Measurements from ENCODE around the gene DDR1.
A peak's percentile ranks its signal among the peaks of the same experiment; 100 is the strongest.
"Not testable (repeated sequence)": the region's sequence is repeated elsewhere in the genome, so short reads cannot be mapped to it uniquely, and the experiment has no call there.

Gene DDR1

DNA sequence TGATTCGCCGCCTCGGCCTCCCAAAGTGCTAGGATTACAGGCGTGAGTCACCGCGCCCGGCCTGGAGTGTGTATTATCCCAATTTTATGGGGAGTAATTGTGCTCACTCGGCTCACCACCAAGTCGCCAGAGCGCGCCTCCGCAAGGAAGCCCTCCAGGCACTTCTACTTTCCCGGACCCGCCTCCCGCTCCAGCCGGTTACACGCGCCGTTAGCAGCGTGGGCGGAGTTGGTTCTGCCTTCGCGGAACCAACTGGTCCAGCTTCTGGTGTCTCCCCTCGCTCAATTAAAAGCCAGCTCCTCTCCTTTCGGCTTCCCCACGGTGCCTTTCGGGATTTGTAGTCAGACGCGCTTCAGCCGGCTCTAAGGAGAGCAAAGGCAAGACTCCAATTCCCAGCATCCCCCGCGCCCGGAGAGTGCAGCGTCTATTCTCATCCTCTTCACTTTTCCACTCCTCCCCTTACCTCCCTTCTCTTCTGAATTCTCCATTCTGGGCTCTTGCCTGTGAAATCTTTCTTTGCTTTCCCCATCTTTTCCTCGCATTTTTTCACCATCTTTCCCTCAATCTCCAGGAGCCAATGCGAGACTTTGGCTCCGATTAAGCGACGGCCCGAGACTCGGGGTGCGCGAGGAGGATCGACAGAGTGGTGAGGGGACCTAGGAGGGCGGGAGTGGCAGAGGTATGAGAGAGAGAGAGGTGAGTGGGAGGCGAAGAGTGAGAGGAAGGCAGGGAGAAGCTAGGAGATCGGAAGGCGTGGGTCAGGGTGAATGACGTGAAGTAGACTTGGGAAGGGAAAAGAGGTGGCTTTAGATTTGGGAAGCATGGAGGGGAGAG is 23.7 kb downstream of the DDR1 start, which contains the start of gene GTF2H4:
Gene GTF2H4 (plus strand): TSS at position 450 of the 834 bp plus-strand sequence.
- TF ChIP-seq POLR2A (IDR thresholded peaks at IDR 0.05; ENCODE audit: extremely low read depth, insufficient read length) (peak; percentile 25), MYC (IDR thresholded peaks at IDR 0.05; ENCODE audit: low read depth, low read length) (peak; percentile 92)
- TF ChIP-seq, protein P1, sequence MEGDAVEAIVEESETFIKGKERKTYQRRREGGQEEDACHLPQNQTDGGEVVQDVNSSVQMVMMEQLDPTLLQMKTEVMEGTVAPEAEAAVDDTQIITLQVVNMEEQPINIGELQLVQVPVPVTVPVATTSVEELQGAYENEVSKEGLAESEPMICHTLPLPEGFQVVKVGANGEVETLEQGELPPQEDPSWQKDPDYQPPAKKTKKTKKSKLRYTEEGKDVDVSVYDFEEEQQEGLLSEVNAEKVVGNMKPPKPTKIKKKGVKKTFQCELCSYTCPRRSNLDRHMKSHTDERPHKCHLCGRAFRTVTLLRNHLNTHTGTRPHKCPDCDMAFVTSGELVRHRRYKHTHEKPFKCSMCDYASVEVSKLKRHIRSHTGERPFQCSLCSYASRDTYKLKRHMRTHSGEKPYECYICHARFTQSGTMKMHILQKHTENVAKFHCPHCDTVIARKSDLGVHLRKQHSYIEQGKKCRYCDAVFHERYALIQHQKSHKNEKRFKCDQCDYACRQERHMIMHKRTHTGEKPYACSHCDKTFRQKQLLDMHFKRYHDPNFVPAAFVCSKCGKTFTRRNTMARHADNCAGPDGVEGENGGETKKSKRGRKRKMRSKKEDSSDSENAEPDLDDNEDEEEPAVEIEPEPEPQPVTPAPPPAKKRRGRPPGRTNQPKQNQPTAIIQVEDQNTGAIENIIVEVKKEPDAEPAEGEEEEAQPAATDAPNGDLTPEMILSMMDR (IDR thresholded peaks at IDR 0.05; ENCODE audit: low read depth, low read length): no peak
- TF ChIP-seq, protein P2, sequence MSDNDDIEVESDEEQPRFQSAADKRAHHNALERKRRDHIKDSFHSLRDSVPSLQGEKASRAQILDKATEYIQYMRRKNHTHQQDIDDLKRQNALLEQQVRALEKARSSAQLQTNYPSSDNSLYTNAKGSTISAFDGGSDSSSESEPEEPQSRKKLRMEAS (IDR thresholded peaks at IDR 0.05; ENCODE audit: low read depth, low read length): peak; percentile 86
- DNase-seq (ENCODE audit: low read depth): peak; percentile 99
- peak within 1 kb of the TSS; percentile 92 for H3K4me3 ChIP-seq (ENCODE audit: low read depth, low read length)

DNA sequence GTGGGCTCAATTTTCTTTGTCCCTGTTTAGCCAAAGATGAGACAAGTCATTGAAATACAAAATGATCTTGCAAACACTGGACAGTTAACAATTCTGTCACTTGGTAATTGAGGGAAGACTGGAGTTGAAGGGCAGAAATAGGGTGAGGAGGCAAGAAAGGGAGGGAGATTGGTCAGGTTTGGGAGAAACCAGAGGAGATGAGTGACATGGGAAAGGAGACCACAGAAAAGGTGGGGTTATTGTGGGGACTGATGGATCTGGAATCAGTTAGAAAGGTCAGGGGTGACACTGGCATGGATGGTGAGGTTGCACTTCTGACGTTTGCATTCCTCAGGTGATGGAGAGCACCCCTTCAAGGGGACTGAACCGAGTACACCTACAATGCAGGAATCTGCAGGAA is 24.4 kb downstream of the DDR1 start:
- peak overlapping the region; percentile 92 for H3K4me3 ChIP-seq (ENCODE audit: low read depth, low read length)
- DNase-seq (ENCODE audit: low read depth): no peak
- TF ChIP-seq, protein P1 (IDR thresholded peaks at IDR 0.05; ENCODE audit: low read depth, low read length): no peak

DNA sequence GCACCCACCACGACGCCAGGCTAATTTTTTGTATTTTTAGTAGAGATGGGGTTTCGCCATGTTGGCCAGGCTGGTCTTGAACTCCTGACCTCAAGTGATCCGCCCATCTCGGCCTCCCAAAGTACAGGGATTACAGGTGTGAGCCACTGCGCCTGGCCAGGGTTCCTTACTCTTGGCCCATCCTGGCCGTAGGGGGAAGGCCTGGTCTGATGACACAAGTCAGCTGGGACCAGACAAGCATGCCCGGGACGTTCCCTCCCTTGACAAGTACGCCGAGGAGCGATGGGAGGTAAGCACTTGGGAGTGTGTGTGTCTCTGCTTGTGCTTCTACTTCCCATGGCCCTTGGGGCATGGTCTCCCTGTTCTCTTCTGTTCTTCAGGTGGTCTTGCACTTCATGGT is 26.2 kb downstream of the DDR1 start:
- H3K4me3 ChIP-seq (ENCODE audit: low read depth, low read length); DNase-seq (ENCODE audit: low read depth): not testable (repeated sequence)

DNA sequence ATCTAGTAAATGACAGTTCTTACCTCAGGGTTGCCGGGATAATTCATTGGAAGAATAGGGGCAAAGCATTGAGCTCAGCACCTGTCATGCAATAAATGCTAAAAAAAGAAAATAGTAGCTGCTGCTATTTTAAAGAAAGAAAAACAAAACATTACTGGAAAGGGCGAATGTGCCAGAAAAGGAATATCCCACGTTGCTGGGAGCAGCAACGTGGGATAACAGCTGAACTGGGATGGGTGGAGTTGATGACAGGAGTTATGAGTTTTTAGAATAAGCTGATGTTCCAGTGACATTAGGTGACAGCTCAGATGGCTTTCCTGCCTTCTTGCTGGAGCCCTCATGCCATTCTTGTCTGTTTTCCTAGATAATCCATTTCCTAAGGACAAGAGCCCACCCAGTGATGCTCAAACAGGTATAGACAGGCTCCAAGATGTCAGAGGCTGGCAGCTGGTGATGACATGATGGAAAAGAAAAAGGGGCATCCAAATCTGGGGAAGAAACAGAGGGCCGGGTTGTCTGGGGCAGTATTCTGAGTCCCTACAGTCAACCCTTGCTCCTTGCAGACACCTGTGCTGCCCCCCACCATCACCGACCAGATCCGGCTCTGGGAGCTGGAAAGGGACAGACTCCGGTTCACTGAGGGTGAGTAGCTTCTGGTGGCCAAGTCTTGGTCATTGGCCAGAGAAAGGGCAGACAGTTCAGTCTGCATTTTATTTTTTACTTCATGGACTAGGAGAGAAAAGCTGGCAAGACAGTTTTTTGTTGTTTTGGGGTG is 28.6 kb downstream of the DDR1 start:
- TF ChIP-seq, protein P2 (IDR thresholded peaks at IDR 0.05; ENCODE audit: low read depth, low read length): no peak
- no peak for TF ChIP-seq POLR2A (IDR thresholded peaks at IDR 0.05; ENCODE audit: extremely low read depth, insufficient read length)
- TF ChIP-seq, protein P1 (IDR thresholded peaks at IDR 0.05; ENCODE audit: low read depth, low read length): no peak
- no peak for TF ChIP-seq MYC (IDR thresholded peaks at IDR 0.05; ENCODE audit: low read depth, low read length)
- no peak for DNase-seq (ENCODE audit: low read depth)
- H3K4me3 ChIP-seq (ENCODE audit: low read depth, low read length): no peak overlapping the region

DNA sequence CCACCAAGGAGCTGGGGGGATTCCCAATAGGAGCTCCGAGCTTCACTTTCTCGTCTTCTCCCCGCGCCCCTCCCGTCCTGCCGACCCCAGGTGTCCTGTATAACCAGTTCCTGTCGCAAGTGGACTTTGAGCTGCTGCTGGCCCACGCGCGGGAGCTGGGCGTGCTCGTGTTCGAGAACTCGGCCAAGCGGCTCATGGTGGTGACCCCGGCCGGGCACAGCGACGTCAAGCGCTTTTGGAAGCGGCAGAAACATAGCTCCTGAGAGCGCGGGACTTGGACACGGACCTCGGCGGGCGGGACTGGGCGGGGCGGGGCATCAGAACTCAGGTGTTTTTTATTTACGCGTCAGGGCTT is 29.4 kb downstream of the DDR1 start:
- no peak for DNase-seq (ENCODE audit: low read depth)
- no peak overlapping the region for H3K4me3 ChIP-seq (ENCODE audit: low read depth, low read length)
- TF ChIP-seq MYC (IDR thresholded peaks at IDR 0.05; ENCODE audit: low read depth, low read length) (no peak), POLR2A (IDR thresholded peaks at IDR 0.05; ENCODE audit: extremely low read depth, insufficient read length) (no peak)
- TF ChIP-seq, protein P2 (IDR thresholded peaks at IDR 0.05; ENCODE audit: low read depth, low read length): no peak
- TF ChIP-seq, protein P1 (IDR thresholded peaks at IDR 0.05; ENCODE audit: low read depth, low read length): no peak

DNA sequence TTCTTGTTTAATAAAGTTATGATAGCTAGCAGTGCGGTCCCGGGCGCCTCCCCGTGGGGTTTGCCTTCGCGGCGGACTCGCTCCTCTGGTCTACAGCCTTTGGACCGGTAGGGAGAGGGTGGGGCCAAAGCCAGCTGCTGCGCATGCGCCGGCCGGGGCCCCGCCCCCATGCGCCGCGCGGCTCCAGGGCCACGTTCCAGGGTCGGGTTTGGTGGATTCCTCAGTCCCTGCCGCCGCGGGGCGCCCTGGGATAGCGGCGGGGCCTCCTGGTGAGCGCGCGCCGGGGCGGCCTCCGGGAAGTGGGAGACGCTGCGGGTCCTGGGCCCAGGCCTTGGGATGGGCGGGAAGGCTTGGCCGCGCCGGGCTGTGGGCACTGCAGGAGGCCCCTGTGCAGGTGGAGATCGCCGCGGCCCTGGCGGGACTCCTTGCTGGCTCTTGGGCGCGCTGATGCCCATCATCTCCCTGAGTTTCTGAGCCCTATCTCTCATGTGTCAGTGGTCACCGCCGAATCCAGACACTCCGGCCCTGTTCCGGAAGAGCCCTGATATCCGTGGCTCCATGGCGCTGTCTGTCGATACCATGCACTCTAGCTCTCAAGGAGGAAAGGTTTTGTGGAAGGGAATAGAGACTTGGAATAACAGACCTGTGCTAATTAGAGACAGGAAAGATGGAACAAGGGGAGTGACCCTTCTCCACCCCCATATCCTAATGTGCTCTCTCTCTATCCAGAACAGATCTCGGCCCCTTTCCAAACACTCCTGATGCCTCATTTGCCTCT is 29.9 kb downstream of the DDR1 start, which contains the start of gene VARS2:
Gene VARS2 (plus strand): TSS at position 163 of the 778 bp plus-strand sequence. CDS start 599 bp downstream, at position 762.
- DNase-seq (ENCODE audit: low read depth): peak; percentile 93
- peak within 1 kb of the TSS; percentile 74 for H3K4me3 ChIP-seq (ENCODE audit: low read depth, low read length)
- TF ChIP-seq, protein P2 (IDR thresholded peaks at IDR 0.05; ENCODE audit: low read depth, low read length): peak; percentile 66
- TF ChIP-seq MYC (IDR thresholded peaks at IDR 0.05; ENCODE audit: low read depth, low read length) (peak; percentile 82; the same call in 1 of the 2 replicates), POLR2A (IDR thresholded peaks at IDR 0.05; ENCODE audit: extremely low read depth, insufficient read length) (peak; percentile 64)
- TF ChIP-seq, protein P1 (IDR thresholded peaks at IDR 0.05; ENCODE audit: low read depth, low read length): peak; percentile 1

All from NB4 (cell line).